ENCODE measurements around the gene B3GAT1. TPM values are rescaled to one million over a fixed set of nuclear protein-coding genes. Genes with fewer than 3 reads are reported as not detected.

The B3GAT1 gene
- total RNA-seq, 2 donors from 2014 or later, result 0.16 TPM; not detected in 1

GRCh38 chr11:134417871-134418840 is 6.1 kb upstream of the B3GAT1 start:
- H3K27me3 ChIP-seq, result peaks cover 0 to 9% of the 10 kb centered on the region in 2 donors
- no peaks in the 10 kb centered on the region for H3K36me3 ChIP-seq
- no peaks in the 10 kb centered on the region for H3K9me3 ChIP-seq
- H3K27ac ChIP-seq, result no peak overlapping the region
- no peak for DNase-seq (ENCODE audit: low spot score)
- H3K4me1 ChIP-seq, result no peaks in the 10 kb centered on the region
- TF ChIP-seq, protein P1, sequence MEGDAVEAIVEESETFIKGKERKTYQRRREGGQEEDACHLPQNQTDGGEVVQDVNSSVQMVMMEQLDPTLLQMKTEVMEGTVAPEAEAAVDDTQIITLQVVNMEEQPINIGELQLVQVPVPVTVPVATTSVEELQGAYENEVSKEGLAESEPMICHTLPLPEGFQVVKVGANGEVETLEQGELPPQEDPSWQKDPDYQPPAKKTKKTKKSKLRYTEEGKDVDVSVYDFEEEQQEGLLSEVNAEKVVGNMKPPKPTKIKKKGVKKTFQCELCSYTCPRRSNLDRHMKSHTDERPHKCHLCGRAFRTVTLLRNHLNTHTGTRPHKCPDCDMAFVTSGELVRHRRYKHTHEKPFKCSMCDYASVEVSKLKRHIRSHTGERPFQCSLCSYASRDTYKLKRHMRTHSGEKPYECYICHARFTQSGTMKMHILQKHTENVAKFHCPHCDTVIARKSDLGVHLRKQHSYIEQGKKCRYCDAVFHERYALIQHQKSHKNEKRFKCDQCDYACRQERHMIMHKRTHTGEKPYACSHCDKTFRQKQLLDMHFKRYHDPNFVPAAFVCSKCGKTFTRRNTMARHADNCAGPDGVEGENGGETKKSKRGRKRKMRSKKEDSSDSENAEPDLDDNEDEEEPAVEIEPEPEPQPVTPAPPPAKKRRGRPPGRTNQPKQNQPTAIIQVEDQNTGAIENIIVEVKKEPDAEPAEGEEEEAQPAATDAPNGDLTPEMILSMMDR (IDR thresholded peaks at IDR 0.05), result no peak
- H3K4me3 ChIP-seq, result no peak overlapping the region

GRCh38 chr11:134416726-134417125 is 4.7 kb upstream of the B3GAT1 start:
- H3K4me1 ChIP-seq, result peaks cover 0 to 6% of the 10 kb centered on the region in 2 donors
- H3K27me3 ChIP-seq, result peaks cover 0 to 16% of the 10 kb centered on the region in 2 donors

DNA sequence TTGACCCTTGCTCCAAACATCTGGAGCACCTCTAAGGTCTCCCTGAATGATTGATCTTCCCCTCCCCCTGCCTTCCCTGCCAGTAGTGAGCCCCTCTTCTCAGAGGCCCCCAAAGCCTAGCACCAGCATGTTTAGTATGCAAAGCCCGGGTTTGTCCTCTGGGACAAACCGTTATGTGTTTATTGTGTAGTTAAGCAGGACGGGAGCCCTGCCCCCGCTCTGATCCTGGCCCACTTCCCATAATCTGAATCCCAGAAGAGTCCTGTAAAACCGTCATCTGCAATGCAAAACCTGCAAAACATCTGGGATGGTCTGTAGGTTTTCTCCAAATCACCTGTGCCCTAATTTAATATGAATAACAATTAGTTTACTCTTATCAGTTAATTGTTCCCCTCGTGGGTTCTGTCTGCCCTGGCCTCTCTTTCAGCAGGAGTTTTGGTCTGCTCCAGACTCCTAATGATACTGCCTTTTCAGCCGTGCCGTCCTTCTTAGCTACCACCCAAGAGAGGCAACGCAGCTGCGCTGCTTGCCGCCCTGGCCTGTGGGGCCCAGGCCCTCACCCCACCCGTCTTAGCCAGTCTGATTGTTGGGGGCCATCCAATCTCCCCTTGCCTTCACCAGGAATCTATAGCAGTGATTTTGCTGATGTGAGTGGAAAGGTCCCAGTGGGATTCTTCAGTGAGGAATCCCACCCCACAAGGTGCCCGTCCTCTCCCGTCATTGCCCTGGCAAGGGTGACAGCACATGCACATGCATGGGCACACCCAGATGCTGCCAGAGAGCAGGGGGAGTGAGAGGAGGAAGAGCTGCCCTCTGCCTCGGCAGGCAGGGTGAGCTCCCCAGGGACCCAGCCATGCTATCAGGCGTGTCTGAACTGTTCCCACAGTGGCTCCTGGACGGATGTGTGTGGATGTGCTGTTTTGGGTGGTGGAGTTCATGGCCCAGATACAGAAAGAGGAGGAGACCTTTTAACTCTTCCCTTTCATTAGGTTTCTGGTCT is 3.0 kb upstream of the B3GAT1 start:
- peaks cover 10 to 24% of the 10 kb centered on the region in 2 donors for H3K27me3 ChIP-seq
- TF ChIP-seq, protein P1 (IDR thresholded peaks at IDR 0.05), result no peak
- no peaks in the 10 kb centered on the region for H3K9me3 ChIP-seq
- no peak overlapping the region for H3K4me3 ChIP-seq
- peaks cover 0 to 13% of the 10 kb centered on the region in 2 donors for H3K4me1 ChIP-seq
- no peaks in the 10 kb centered on the region for H3K36me3 ChIP-seq
- H3K27ac ChIP-seq, result no peak overlapping the region
- no peak for DNase-seq (ENCODE audit: low spot score)

More at GRCh38 chr11:134416726-134417125, 4.7 kb upstream of the B3GAT1 start:
- TF ChIP-seq, protein P1 (IDR thresholded peaks at IDR 0.05), result no peak
- no peak for DNase-seq (ENCODE audit: low spot score)
- no peaks in the 10 kb centered on the region for H3K9me3 ChIP-seq
- no peak overlapping the region for H3K27ac ChIP-seq
- H3K4me3 ChIP-seq, result no peak overlapping the region
- no peaks in the 10 kb centered on the region for H3K36me3 ChIP-seq

- H3K4me3 ChIP-seq, result no peak overlapping the region
- H3K4me1 ChIP-seq, result peaks cover 0 to 13% of the 10 kb centered on the region in 2 donors
- no peak overlapping the region for H3K27ac ChIP-seq
- TF ChIP-seq, protein P1 (IDR thresholded peaks at IDR 0.05), result no peak
- peaks cover 10 to 24% of the 10 kb centered on the region in 2 donors for H3K27me3 ChIP-seq
- H3K9me3 ChIP-seq, result no peaks in the 10 kb centered on the region
- H3K36me3 ChIP-seq, result no peaks in the 10 kb centered on the region
- DNase-seq (ENCODE audit: low spot score), result no peak
Measured at GRCh38 chr11:134413826-134414731, 2.0 kb upstream of the B3GAT1 start.

All from right atrium auricular region (tissue), 2 donors.